Rectal smooth muscle tissue (tissue), 1 donor: Measurements from ENCODE around the gene GALR3.
A peak's percentile ranks its signal among the peaks of the same experiment; 100 is the strongest.

ENCODE experiments used
- H3K27ac ChIP-seq: one replicate; pipeline ENCODE4 v1.7.0; 2013; ENCODE audit warnings: low read depth, low read length, inconsistent platforms
- H3K27me3 ChIP-seq: one replicate; pipeline ENCODE4 v1.7.0; 2013; ENCODE audit warnings: low read length; ENCODE audit not compliant: control insufficient read depth, insufficient read depth
- H3K36me3 ChIP-seq: one replicate; pipeline ENCODE4 v1.7.0; 2013; ENCODE audit warnings: low read length; ENCODE audit not compliant: control insufficient read depth, insufficient read depth
- H3K4me1 ChIP-seq: one replicate; pipeline ENCODE4 v1.7.0; 2013; ENCODE audit warnings: low read length; ENCODE audit not compliant: control insufficient read depth, insufficient read depth
- H3K4me3 ChIP-seq: one replicate; pipeline ENCODE4 v1.7.0; 2013; ENCODE audit warnings: low read length
- H3K9ac ChIP-seq: one replicate; pipeline ENCODE4 v1.7.0; 2013; ENCODE audit warnings: low read length

The GALR3 gene

DNA sequence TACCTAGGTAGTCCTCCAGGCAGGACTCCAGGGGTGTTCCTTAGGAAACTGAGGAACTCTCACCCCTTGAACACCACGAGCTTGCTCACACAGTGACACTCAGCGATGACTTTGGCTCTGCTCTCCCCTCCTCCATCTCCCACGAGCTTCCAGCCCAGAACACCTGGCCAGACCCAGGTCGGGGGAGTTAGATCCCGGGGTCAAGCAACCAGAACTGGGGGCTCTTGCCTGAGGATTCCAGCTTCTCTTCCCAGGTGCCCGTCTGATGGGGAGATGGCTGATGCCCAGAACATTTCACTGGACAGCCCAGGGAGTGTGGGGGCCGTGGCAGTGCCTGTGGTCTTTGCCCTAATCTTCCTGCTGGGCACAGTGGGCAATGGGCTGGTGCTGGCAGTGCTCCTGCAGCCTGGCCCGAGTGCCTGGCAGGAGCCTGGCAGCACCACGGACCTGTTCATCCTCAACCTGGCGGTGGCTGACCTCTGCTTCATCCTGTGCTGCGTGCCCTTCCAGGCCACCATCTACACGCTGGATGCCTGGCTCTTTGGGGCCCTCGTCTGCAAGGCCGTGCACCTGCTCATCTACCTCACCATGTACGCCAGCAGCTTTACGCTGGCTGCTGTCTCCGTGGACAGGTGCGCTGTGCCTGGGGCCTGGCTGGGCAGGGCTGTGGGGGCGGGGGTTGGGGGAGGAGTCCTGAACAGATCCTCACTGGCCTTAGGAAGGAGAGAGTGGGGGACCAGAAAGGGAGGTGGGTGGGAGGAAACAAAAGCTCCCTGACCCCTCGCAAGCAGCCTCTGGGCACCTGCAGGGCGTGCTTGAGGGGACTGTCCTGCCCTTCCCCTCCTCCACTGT lies at the start of gene GALR3:
TSS of gene GALR3 (plus strand) at position 249 of the 852 bp plus-strand sequence. CDS start at position 274, 25 bp downstream.
- Histone ChIP-seq H3K27me3 (peaks cover 14% of the 10 kb centered on the region), H3K9ac (no peak within 1 kb of the TSS), H3K36me3 (no peaks in the 10 kb centered on the region), H3K4me3 (no peak within 1 kb of the TSS), H3K27ac (no peak within 1 kb of the TSS), H3K4me1 (peaks cover 6% of the 10 kb centered on the region)

GRCh38 chr22:37774728-37775127 lies 48.5 kb upstream of the GALR3 start:
- Histone ChIP-seq H3K9ac (no peak overlapping the region), H3K27me3 (no peaks in the 10 kb centered on the region), H3K36me3 (peaks cover 22% of the 10 kb centered on the region), H3K4me3 (no peak overlapping the region), H3K4me1 (peaks cover 4% of the 10 kb centered on the region), H3K27ac (no peak overlapping the region)

GRCh38 chr22:37775785-37776638 lies 47.2 kb upstream of the GALR3 start:
- peaks cover 20% of the 10 kb centered on the region for H3K36me3 ChIP-seq
- H3K4me1 ChIP-seq = peaks cover 4% of the 10 kb centered on the region
- H3K27me3 ChIP-seq = no peaks in the 10 kb centered on the region
- H3K27ac ChIP-seq = peak overlapping the region; percentile 14
- H3K9ac ChIP-seq = no peak overlapping the region
- H3K4me3 ChIP-seq = no peak overlapping the region

DNA sequence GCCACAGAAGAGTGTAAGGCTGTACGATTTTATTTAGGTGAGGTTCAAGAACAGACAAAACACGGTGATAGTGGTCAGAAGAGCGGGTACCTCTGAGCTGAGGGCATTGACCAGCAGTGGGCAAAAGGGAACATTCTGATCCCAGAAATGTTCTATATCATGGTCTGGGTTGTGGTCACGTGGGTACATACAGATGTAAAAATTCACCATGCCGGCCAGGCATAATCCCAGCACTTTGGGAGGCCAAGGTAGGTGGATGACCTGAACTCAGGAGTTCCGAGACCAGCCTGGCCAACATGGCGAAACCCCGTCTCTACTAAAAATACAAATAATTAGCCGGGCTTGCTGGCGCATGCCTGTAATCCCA lies 46.6 kb upstream of the GALR3 start:
- Histone ChIP-seq H3K4me1 (peaks cover 4% of the 10 kb centered on the region), H3K36me3 (peaks cover 15% of the 10 kb centered on the region), H3K4me3 (no peak overlapping the region), H3K27me3 (no peaks in the 10 kb centered on the region), H3K9ac (no peak overlapping the region), H3K27ac (peak overlapping the region; percentile 14)

DNA sequence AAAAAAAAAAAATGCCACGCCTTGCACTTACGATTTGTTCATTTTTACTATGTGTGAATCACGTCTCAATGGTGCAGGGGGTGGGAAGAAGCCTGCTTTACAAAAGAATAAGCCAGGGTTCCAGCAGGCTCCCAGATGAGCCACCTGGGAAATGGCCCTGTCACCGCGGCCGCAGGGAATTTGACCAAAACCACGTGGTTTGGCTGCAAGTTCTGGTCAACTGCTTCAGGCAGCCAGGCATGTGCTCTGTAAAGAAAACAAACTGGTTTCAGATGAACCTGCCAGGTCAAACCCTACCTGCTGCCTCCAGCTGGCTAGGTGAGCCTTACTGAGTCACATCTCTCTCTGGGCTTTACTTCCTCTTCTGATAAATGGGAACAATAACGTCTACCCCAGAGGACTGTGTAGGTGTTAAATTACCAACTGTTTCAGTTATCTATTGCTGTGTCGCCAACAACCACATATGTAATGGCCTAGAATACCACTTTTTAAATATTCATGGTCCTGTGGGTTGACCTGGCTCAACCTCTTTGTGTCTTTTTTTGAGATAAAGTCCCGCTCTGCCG lies 46.0 kb upstream of the GALR3 start:
- no peak overlapping the region for H3K9ac ChIP-seq
- no peak overlapping the region for H3K4me3 ChIP-seq
- H3K27me3 ChIP-seq = no peaks in the 10 kb centered on the region
- peaks cover 10% of the 10 kb centered on the region for H3K36me3 ChIP-seq
- peaks cover 4% of the 10 kb centered on the region for H3K4me1 ChIP-seq
- H3K27ac ChIP-seq = no peak overlapping the region

DNA sequence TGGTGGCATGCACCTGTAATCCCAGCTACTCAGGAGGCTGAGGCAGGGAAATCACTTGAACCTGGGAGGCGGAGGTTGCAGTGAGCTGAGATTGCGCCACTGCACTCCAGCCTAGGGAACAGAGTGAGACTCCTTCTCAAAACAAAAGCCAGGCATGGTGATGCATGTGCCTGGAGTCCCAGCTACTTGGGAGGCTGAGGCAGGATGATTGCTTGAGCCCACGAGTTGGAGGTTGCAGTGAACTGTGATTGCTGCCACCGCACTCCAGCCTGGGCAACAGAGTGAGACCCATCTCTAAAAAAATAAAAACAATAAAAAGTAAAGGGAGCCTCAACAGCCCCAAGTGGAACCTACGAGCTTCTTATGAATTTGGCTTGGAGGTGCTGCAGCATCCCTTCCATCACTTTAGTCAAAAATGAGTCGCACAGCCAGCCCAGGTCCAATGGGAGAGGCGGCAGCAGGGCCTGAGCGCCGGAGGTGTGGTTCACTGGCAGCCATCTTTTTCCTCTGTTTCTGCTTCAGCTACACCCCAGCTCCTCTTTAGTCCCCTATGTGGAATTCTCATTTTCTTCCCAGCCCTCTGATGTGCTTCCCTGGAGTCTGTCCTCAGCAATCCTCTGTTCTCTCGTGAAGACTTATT lies 44.7 kb upstream of the GALR3 start:
- Histone ChIP-seq H3K27me3 (no peaks in the 10 kb centered on the region), H3K27ac (no peak overlapping the region), H3K9ac (no peak overlapping the region), H3K36me3 (peaks cover 5% of the 10 kb centered on the region), H3K4me1 (peaks cover 4% of the 10 kb centered on the region), H3K4me3 (no peak overlapping the region)

- Histone ChIP-seq H3K4me1 (peaks cover 4% of the 10 kb centered on the region), H3K27me3 (no peaks in the 10 kb centered on the region), H3K36me3 (no peaks in the 10 kb centered on the region), H3K4me3 (no peak overlapping the region), H3K9ac (no peak overlapping the region), H3K27ac (no peak overlapping the region)
Observed at GRCh38 chr22:37781434-37782059, 41.6 kb upstream of the GALR3 start.

- Histone ChIP-seq H3K27ac (no peak overlapping the region), H3K36me3 (no peaks in the 10 kb centered on the region), H3K4me3 (no peak overlapping the region)
Observed at GRCh38 chr22:37782340-37783168, 40.6 kb upstream of the GALR3 start.

GRCh38 chr22:37784829-37785495 lies 38.2 kb upstream of the GALR3 start:
- Histone ChIP-seq H3K27me3 (no peaks in the 10 kb centered on the region), H3K4me3 (no peak overlapping the region), H3K9ac (no peak overlapping the region), H3K4me1 (no peaks in the 10 kb centered on the region), H3K36me3 (no peaks in the 10 kb centered on the region), H3K27ac (no peak overlapping the region)

More at GRCh38 chr22:37782340-37783168, 40.6 kb upstream of the GALR3 start:
- Histone ChIP-seq H3K9ac (no peak overlapping the region), H3K4me1 (no peaks in the 10 kb centered on the region), H3K27me3 (no peaks in the 10 kb centered on the region)

GRCh38 chr22:37790234-37790633 lies 32.9 kb upstream of the GALR3 start:
- H3K27ac ChIP-seq = no peak overlapping the region
- H3K9ac ChIP-seq = no peak overlapping the region
- no peaks in the 10 kb centered on the region for H3K27me3 ChIP-seq
- no peaks in the 10 kb centered on the region for H3K36me3 ChIP-seq
- H3K4me3 ChIP-seq = no peak overlapping the region
- H3K4me1 ChIP-seq = no peaks in the 10 kb centered on the region

DNA sequence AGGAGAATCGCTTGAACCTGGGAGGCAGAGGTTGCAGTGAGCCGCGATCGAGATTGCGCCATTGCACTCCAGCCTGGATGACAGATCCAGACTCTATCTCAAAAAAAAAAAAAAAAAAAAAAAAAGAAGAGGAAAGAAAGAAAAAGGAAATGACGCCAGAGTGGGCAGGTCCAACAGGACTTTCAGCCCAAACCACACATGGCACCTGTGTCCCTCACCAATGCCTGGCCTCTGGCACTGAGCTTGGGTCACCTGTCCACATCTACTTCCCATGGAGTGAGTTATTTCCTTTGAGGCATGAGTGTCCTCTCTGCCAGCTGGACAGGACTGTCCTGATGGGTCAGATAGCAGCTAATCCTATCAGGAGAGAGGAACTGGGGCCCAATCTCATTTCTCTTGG lies 30.7 kb upstream of the GALR3 start:
- no peak overlapping the region for H3K9ac ChIP-seq
- H3K27me3 ChIP-seq = no peaks in the 10 kb centered on the region
- H3K27ac ChIP-seq = no peak overlapping the region
- H3K4me1 ChIP-seq = no peaks in the 10 kb centered on the region
- H3K4me3 ChIP-seq = no peak overlapping the region
- no peaks in the 10 kb centered on the region for H3K36me3 ChIP-seq
